IPS-18c (cell line): ENCODE measurements around the gene ZDHHC12.

Source experiments
- H3K4me3 ChIP-seq: 2 replicates; pipeline ENCODE4 v1.7.0; 2013; ENCODE audit warnings: low read depth, mild to moderate bottlenecking, low read length, moderate library complexity; ENCODE audit not compliant: insufficient read depth
- H3K9me3 ChIP-seq: one replicate; pipeline ENCODE4 v1.6.1; 2013; ENCODE audit warnings: mild to moderate bottlenecking, low read length, moderate library complexity; ENCODE audit not compliant: control insufficient read depth, insufficient read depth

The ZDHHC12 gene

DNA sequence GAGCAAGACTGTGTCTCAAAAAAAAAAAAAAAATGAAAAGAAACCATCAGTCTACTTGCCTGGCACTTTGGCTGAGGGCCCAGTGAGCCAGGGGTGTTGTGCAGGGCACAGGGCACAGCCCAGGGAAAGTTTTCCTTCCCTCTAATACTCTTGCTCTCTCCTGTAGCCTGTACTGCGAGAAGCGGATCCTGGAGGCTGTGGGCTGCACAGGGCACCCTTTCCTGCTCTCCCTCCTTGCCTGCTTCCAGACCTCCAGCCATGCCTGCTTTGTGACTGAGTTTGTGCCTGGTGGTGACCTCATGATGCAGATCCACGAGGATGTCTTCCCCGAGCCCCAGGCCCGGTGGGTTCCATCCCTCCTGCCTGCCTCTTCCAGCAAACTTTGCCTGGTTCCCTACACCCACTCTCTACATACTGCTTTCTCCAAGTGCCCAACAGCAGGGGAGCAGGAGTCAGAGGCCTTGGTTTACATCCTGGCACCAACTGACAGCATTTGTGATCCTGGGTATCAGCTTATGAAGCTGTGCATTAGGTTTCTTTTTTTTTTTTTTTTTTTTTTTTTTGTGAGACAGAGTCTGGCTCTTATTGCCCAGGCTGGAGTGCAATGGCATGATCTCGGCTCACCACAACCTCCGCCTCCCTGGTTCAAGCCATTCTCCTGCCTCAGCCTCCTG, 7.2 kb downstream of the ZDHHC12 start:
- Histone ChIP-seq H3K4me3 (no peak overlapping the region), H3K9me3 (peaks cover 2% of the 10 kb centered on the region)

- H3K4me3 ChIP-seq, result no peak overlapping the region
Observed at GRCh38 chr9:128715436-128715750, 8.5 kb downstream of the ZDHHC12 start.

DNA sequence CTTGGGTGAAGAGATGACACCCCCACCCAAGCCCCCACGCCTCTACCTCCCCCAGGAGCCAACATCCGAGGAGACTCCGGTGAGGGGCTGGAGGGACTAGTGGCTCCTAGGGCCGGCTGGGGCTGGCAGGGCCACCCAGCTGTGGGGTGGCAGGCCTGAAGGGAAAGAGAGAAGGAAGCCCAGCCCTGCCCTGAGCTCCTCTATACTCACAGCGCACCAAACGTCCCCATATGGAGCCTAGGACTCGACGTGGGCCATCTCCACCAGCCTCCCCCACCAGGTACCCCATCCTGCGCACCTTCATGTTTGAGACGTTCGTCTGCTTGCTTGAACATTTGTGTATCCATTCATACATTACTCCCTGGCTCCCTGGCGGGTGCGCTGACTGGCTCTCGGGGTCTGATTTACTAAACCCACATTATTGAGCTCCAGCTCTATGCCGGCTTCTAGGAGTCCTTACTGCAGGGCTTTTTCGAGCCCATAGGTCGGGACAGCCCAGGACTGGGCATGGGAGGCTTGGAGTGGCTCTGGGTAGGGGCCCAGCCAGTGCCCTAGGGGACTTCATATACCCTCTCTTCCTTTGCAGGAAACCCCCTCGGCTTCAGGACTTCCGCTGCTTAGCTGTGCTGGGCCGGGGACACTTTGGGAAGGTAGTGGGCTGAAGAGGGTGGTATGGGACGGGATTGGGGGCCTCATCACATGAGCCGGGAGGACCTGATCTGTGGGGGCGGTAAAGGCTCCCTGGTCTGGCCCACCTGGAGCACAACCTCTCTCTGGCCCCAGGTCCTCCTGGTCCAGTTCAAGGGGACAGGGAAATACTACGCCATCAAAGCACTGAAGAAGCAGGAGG, 9.1 kb downstream of the ZDHHC12 start:
- peaks cover 2% of the 10 kb centered on the region for H3K9me3 ChIP-seq
- no peak overlapping the region for H3K4me3 ChIP-seq

More at GRCh38 chr9:128715436-128715750, 8.5 kb downstream of the ZDHHC12 start:
- H3K9me3 ChIP-seq, result peaks cover 2% of the 10 kb centered on the region

- H3K4me3 ChIP-seq, result no peak overlapping the region
- peaks cover 2% of the 10 kb centered on the region for H3K9me3 ChIP-seq
Observed at GRCh38 chr9:128713941-128714573, 9.9 kb downstream of the ZDHHC12 start.

GRCh38 chr9:128713411-128713780, 10.5 kb downstream of the ZDHHC12 start:
- peaks cover 2% of the 10 kb centered on the region for H3K9me3 ChIP-seq
- no peak overlapping the region; the same call in 1 of the 2 replicates for H3K4me3 ChIP-seq

DNA sequence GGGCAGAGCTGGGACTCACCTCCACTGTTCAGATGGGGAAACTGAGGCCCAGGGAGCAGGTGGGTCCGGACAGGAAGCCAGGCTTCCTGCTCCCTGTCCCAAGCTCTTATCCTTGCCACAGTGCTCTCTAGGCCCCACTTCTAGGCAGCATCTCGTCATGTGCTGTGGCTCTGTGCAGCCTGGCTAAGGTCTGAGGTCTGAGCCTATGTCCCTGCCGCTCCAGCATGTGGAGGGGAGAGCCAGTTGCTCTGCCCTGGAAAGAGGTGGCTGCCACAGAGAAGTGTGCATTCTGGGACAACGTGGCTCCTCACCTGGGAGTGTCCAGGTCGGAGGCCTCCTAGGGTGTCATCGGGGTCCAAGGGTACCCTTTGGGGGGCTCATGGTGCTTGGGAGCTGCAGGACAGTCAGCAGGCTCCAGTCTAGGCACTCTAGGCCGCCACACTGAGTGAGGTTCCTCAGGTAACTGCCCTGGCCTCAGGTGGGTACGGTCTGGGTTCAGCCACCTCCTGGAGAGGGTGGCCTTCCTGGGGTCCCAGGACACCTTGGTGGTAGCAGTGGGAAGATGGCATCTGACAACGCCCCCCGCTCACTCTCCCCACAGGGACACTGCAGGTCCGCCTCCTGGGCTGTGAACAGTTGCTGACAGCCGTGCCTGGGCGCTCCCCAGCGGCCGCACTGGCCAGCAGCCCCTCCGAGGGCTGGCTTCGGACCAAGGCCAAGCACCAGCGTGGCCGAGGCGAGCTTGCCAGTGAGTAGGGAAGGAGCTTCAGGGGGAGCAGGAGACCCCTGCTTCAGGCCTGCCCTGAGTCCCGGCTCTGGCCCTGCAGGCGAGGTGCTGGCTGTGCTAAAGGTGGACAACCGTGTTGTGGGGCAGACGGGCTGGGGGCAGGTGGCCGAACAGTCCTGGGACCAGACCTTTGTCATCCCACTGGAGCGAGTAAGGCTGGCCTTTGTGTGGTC, 11.2 kb downstream of the ZDHHC12 start:
- H3K9me3 ChIP-seq, result peaks cover 2% of the 10 kb centered on the region
- H3K4me3 ChIP-seq, result no peak overlapping the region; the same call in 1 of the 2 replicates

GRCh38 chr9:128707446-128707845, 16.5 kb downstream of the ZDHHC12 start:
- no peaks in the 10 kb centered on the region for H3K9me3 ChIP-seq

DNA sequence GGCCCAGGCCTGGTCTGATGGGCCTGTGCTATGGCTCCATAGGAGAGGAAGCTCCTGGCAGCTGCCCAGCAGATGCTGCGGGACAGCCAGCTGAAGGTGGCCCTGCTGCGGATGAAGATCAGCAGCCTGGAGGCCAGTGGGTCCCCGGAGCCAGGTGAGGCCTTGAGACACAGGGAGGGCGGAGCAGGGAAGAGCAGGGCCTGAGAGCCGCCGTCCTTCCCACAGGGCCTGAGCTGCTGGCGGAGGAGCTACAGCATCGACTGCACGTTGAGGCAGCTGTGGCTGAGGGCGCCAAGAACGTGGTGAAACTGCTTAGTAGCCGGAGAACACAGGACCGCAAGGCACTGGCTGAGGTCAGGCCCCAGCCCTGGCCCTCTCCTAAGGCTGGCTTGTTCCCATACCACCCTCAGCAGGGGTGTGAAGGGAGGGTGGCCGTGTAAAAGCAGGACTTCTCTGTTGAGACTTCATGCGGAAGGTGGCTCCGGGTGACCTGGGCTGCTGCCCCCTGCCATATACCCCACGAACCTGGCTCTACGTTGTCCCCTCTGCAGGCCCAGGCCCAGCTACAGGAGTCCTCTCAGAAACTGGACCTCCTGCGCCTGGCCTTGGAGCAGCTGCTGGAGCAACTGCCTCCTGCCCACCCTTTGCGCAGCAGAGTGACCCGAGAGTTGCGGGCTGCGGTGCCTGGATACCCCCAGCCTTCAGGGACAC, 17.1 kb downstream of the ZDHHC12 start:
- no peaks in the 10 kb centered on the region for H3K9me3 ChIP-seq
- H3K4me3 ChIP-seq, result no peak overlapping the region

More at GRCh38 chr9:128707446-128707845, 16.5 kb downstream of the ZDHHC12 start:
- H3K4me3 ChIP-seq, result no peak overlapping the region

DNA sequence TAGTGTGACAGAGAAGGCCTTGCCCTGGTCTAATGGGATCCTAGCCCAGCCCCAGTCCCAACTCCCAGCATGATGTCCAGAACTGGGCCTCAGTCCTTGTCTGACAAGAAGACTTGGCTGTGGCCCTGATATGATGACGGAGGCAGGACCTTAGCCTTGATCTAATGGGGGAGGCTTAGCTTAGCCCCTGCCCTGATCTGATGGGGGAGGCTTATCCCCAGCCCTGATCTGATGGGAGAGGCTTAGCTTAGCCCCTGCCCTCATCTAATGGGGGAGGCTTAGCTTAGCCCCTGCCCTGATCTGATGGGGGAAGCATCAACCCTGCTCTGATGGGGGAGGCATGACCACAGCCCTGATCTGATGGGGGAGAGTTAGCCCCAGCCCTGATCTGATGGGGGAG, 17.9 kb downstream of the ZDHHC12 start:
- no peaks in the 10 kb centered on the region for H3K9me3 ChIP-seq

GRCh38 chr9:128705051-128705965, 18.6 kb downstream of the ZDHHC12 start:
- Histone ChIP-seq H3K4me3 (no peak overlapping the region), H3K9me3 (no peaks in the 10 kb centered on the region)

More for the DNA sequence above, 17.9 kb downstream of the ZDHHC12 start:
- H3K4me3 ChIP-seq, result no peak overlapping the region

DNA sequence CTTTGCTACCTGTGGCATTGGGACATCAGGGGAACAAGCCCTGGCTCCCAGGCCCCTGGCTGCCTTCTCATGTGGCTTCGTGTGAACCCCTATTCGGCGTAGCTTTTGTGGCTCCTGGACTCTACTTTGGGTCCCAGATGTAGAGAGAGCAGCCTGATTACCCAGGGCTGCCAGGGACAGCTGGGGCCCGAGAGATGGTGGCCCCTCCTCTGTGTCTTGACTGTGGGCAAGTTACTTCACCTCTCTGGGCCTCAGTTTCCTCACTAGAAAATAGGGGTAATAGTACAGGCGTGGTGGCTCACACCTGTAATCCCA, 19.6 kb downstream of the ZDHHC12 start:
- no peak overlapping the region for H3K4me3 ChIP-seq
- H3K9me3 ChIP-seq, result no peaks in the 10 kb centered on the region

- Histone ChIP-seq H3K4me3 (peak overlapping the region; percentile 81), H3K9me3 (no peaks in the 10 kb centered on the region)
Observed at GRCh38 chr9:128703616-128704355, 20.1 kb downstream of the ZDHHC12 start.

DNA sequence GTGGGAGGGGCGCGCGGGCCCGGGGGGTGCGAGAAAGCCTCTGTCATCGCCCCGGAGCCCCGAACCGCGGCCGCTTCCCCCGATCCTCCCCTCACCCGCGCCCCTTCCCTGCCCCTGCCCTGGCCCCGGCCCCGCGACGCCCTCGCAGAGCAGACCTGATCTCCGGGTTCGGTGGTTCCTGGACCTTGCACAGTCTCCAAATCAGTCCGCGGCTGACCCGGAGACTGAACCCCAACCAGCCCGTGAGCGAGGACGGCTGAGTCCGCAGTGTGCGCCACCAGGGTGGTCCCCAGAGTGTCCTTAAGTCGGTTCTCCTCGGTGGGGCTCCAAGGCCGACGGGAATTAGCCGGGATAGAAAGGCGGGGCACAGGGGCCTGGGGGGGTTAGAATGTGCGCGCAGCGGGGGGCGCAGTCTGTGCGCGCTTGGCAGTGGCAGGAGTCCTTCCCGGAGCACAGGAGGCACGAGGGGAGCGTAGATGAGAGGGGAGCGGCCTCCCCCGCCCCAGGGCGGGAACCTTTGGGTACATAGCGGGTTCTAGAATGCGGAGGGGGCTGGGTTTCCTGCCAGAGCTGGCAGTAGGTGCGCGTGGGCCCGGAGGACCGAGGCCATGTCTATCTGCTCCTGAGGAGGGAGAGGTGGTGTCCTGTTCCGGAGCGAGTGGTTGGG, 20.8 kb downstream of the ZDHHC12 start:
- H3K4me3 ChIP-seq, result peak overlapping the region; percentile 81

GRCh38 chr9:128702445-128702948, 21.4 kb downstream of the ZDHHC12 start, which contains the start of gene PKN3:
Gene PKN3, plus strand, starts transcription at chr9:128702503. Its CDS starts 413 bp downstream, at chr9:128702916.
- peak within 1 kb of the TSS; percentile 81 for H3K4me3 ChIP-seq
- H3K9me3 ChIP-seq, result no peaks in the 10 kb centered on the region

More for the DNA sequence above, 20.8 kb downstream of the ZDHHC12 start:
- no peaks in the 10 kb centered on the region for H3K9me3 ChIP-seq
